H1 (cell line): ENCODE results near the gene POU2F2. TPM values are rescaled to one million over a fixed set of nuclear protein-coding genes. Genes with fewer than 3 reads are reported as not detected.

ENCODE experiments used
- CTCF ChIA-PET: fragments of 300-600 bp; sonication (Branson Sonifier 250); formaldehyde crosslinking; loops from one replicate; lab custom pipeline; 2021; ENCODE audit not compliant: partially characterized antibody; lab: Charles Lee
- POLR2A ChIA-PET: fragments of 300-600 bp; sonication (Branson Sonifier 250); formaldehyde crosslinking; loops from one replicate; lab custom pipeline; 2021; ENCODE audit warnings: inconsistent platforms; ENCODE audit not compliant: partially characterized antibody; lab: Charles Lee
- DNase-seq, 2 experiments: peaks; one replicate each; pipeline versions ENCODE4 v3.0.0 to v3.0.0-alpha.2; 2010 to 2022; ENCODE audit warnings: low spot score in 2 of 2, low read depth in 1 of 2, mixed read lengths in 1 of 2
- FAIRE-seq: peaks from 2 replicates; lab custom pipeline; 2011; peaks lifted over from hg19 to GRCh38; lab: Jason Lieb, UNC
- H2AFZ ChIP-seq: 2 replicates; pipeline ENCODE4 v1.8.1; 2012; ENCODE audit warnings: low read length, inconsistent platforms
- H2AK5ac ChIP-seq: 2 replicates; pipeline ENCODE4 v1.6.1; 2013; ENCODE audit warnings: low read depth, low read length
- H2BK120ac ChIP-seq: replicated peaks from 2 replicates; pipeline ENCODE3; 2013; ENCODE audit warnings: low read depth, low read length, inconsistent platforms
- H2BK12ac ChIP-seq: 2 replicates; pipeline ENCODE4 v1.6.1; 2013; ENCODE audit warnings: low read depth, low read length
- H2BK15ac ChIP-seq: 2 replicates; pipeline ENCODE4 v1.6.1; 2013; ENCODE audit warnings: low read length
- H2BK20ac ChIP-seq: 2 replicates; pipeline ENCODE4 v1.6.1; 2013; ENCODE audit warnings: low read length
- H2BK5ac ChIP-seq: 2 replicates; pipeline ENCODE4 v1.6.1; 2013; ENCODE audit warnings: low read depth, low read length
- H3K14ac ChIP-seq: 2 replicates; pipeline ENCODE4 v1.6.1; 2013; ENCODE audit warnings: inconsistent platforms; ENCODE audit not compliant: insufficient read length
- H3K18ac ChIP-seq: 2 replicates; pipeline ENCODE4 v1.6.1; 2013; ENCODE audit warnings: low read length; ENCODE audit errors: extremely low read depth
- H3K23ac ChIP-seq: 2 replicates; pipeline ENCODE4 v1.6.1; 2013; ENCODE audit warnings: inconsistent platforms; ENCODE audit not compliant: insufficient read length
- H3K23me2 ChIP-seq: 2 replicates; pipeline ENCODE4 v1.6.1; 2013; ENCODE audit warnings: low read depth, low read length
- H3K27ac ChIP-seq: 2 replicates; pipeline ENCODE4 v1.6.1; 2011; ENCODE audit warnings: low read depth, low read length, inconsistent platforms
- H3K27me3 ChIP-seq, 4 experiments: replicated peaks in 1 of 4; 1 replicate in 1 of 4; 2 replicates in 3 of 4; pipeline versions ENCODE4 v1.6.1 to v1.8.1; 2011 to 2013; ENCODE audit warnings: low read length in 3 of 4, mild to moderate bottlenecking in 3 of 4, inconsistent platforms in 2 of 4, mixed read lengths in 2 of 4, moderate library complexity in 1 of 4; ENCODE audit not compliant: control insufficient read depth in 3 of 4, insufficient read depth in 3 of 4; ENCODE audit errors: extremely low read depth in 1 of 4
- H3K36me3 ChIP-seq, 4 experiments: 2 replicates each; pipeline versions ENCODE4 v1.6.1 to v1.8.1; 2011 to 2013; ENCODE audit warnings: mild to moderate bottlenecking in 4 of 4, low read length in 3 of 4, moderate library complexity in 2 of 4, control low read depth in 1 of 4, inconsistent platforms in 1 of 4; ENCODE audit not compliant: insufficient read depth in 4 of 4, control insufficient read depth in 2 of 4
- H3K4ac ChIP-seq: replicated peaks from 2 replicates; pipeline ENCODE3; 2013; ENCODE audit warnings: low read length, low read depth, mixed read lengths, inconsistent platforms; ENCODE audit not compliant: insufficient read length
- H3K4me1 ChIP-seq, 4 experiments: replicated peaks in 1 of 4; 1 replicate in 1 of 4; 2 replicates in 3 of 4; pipeline versions ENCODE4 v1.6.1 to v1.8.1; 2011 to 2013; ENCODE audit warnings: low read length in 3 of 4, inconsistent platforms in 2 of 4, mixed read lengths in 1 of 4; ENCODE audit not compliant: insufficient read depth in 4 of 4, control insufficient read depth in 3 of 4
- H3K4me2 ChIP-seq, 2 experiments: 2 replicates each; pipeline versions ENCODE4 v1.6.1 to v1.8.1; 2011 to 2013; ENCODE audit warnings: low read depth in 2 of 2, low read length in 2 of 2, control low read depth in 1 of 2, inconsistent platforms in 1 of 2, mild to moderate bottlenecking in 1 of 2; ENCODE audit not compliant: insufficient read depth in 1 of 2
- H3K4me3 ChIP-seq, 4 experiments: fragments of 200-600, 300-600 bp in 1 of 4; sonication (generic), shearing (Covaris generic), sonication (Bioruptor Twin) in 1 of 4; 2 replicates each; pipeline versions ENCODE4 v1.5.1 to v1.8.1; 2011 to 2016; ENCODE audit warnings: low read length in 4 of 4, low read depth in 3 of 4, control low read depth in 2 of 4, inconsistent platforms in 2 of 4, mild to moderate bottlenecking in 2 of 4, mixed read lengths in 1 of 4, moderate library complexity in 1 of 4; ENCODE audit not compliant: insufficient read depth in 2 of 4; ENCODE audit errors: extremely low read depth in 1 of 4
- H3K56ac ChIP-seq: replicated peaks from 2 replicates; pipeline ENCODE3; 2013; ENCODE audit warnings: low read depth, mild to moderate bottlenecking, mixed read lengths, low read length, inconsistent platforms; ENCODE audit not compliant: insufficient read length
- H3K79me1 ChIP-seq: 2 replicates; pipeline ENCODE4 v1.6.1; 2013; ENCODE audit warnings: low read depth, low read length, control low read depth
- H3K79me2 ChIP-seq, 2 experiments: 2 replicates each; pipeline versions ENCODE4 v1.6.1 to v1.8.1; 2012 to 2013; ENCODE audit warnings: low read length in 2 of 2, mild to moderate bottlenecking in 2 of 2, inconsistent platforms in 1 of 2; ENCODE audit not compliant: insufficient read depth in 2 of 2, control insufficient read depth in 1 of 2
- H3K9ac ChIP-seq, 4 experiments: replicated peaks in 1 of 4; 1 replicate in 1 of 4; 2 replicates in 3 of 4; pipeline versions ENCODE4 v1.6.1 to v1.8.1; 2011 to 2013; ENCODE audit warnings: low read depth in 3 of 4, low read length in 3 of 4, control low read depth in 2 of 4, mild to moderate bottlenecking in 2 of 4, moderate library complexity in 2 of 4, inconsistent platforms in 1 of 4; ENCODE audit errors: extremely low read depth in 1 of 4
- H3K9me3 ChIP-seq, 2 experiments: 2 replicates each; pipeline versions ENCODE4 v1.6.1 to v1.8.1; 2012 to 2013; ENCODE audit warnings: mild to moderate bottlenecking in 2 of 2, moderate library complexity in 2 of 2, control low read depth in 1 of 2, inconsistent platforms in 1 of 2, low read depth in 1 of 2, low read length in 1 of 2, mixed read lengths in 1 of 2; ENCODE audit not compliant: insufficient read depth in 2 of 2
- H4K20me1 ChIP-seq, 2 experiments: replicated peaks in 1 of 2; 2 replicates each; pipeline versions ENCODE3 to v1.8.1; 2011 to 2013; ENCODE audit warnings: inconsistent platforms in 2 of 2, low read length in 2 of 2, mild to moderate bottlenecking in 1 of 2; ENCODE audit not compliant: insufficient read depth in 2 of 2, control insufficient read depth in 1 of 2
- H4K5ac ChIP-seq: 2 replicates; pipeline ENCODE4 v1.6.1; 2013; ENCODE audit warnings: low read length, low read depth, mixed read lengths, inconsistent platforms; ENCODE audit not compliant: insufficient read length
- H4K8ac ChIP-seq: 2 replicates; pipeline ENCODE4 v1.8.0; 2013; ENCODE audit warnings: mild to moderate bottlenecking, moderate library complexity, low read length, inconsistent platforms; ENCODE audit not compliant: insufficient read depth; ENCODE audit errors: extremely low read depth
- H4K91ac ChIP-seq: replicated peaks from 2 replicates; pipeline ENCODE3; 2013; ENCODE audit warnings: low read length, mixed read lengths, inconsistent platforms; ENCODE audit not compliant: insufficient read length
- EZH2 ChIP-seq: fragments of 200-600 bp; sonication (generic); IDR thresholded peaks from 2 replicates; pipeline ENCODE4 v1.7.1; 2012; ENCODE audit warnings: low read depth, mild to moderate bottlenecking, moderate library complexity, low read length, inconsistent platforms; ENCODE audit not compliant: severe bottlenecking
- FOSL1 ChIP-seq: IDR thresholded peaks from 2 replicates; pipeline ENCODE4 v1.6.1; 2011; ENCODE audit warnings: mild to moderate bottlenecking, low read depth, low read length, moderate library complexity; ENCODE audit not compliant: insufficient read depth
- JUND ChIP-seq: IDR thresholded peaks from 2 replicates; pipeline ENCODE4 v1.6.1; 2011; ENCODE audit warnings: mild to moderate bottlenecking, improper control_type of control experiment, low read length
- PHF8 ChIP-seq: fragments of 200-600 bp; sonication (generic); conservative IDR thresholded peaks from 2 replicates; pipeline ENCODE4 v1.7.1; 2012; ENCODE audit warnings: low read depth, mild to moderate bottlenecking, inconsistent platforms, low read length, moderate library complexity
- SP1 ChIP-seq: IDR thresholded peaks from 2 replicates; pipeline ENCODE4 v1.6.1; 2011; ENCODE audit warnings: low read depth, low read length
- WGBS, 2 experiments: shearing (Covaris generic) in 1 of 2; methylation state at CpG; one replicate each; pipeline versions ENCODE4 v1.1.6 to v1.1.7; 2013 to 2015; ENCODE audit warnings: low lambda C conversion rate in 2 of 2, mixed read lengths in 2 of 2, inconsistent platforms in 1 of 2, low coverage in 1 of 2, missing lambda C conversion rate in 1 of 2; ENCODE audit not compliant: insufficient replicate concordance in 2 of 2, insufficient coverage in 1 of 2, insufficient read length in 1 of 2; ENCODE audit errors: extremely low coverage in 1 of 2, missing lambda C conversion rate in 1 of 2; 5-methylcytosine and 5-hydroxymethylcytosine counted together
- polyA plus RNA-seq, 7 experiments: library from polyadenylated mRNA; depleted of rRNA in 3 of 7; stranded (reverse) in 5 of 7; unstranded in 2 of 7; fragments of >200 nt in 5 of 7; fragments of 200-250 nt in 2 of 7; gene quantifications; 1 replicate in 5 of 7; 2 replicates in 1 of 7; 4 replicates in 1 of 7; pipeline versions ENCODE4 v1.2.1 to v1.2.3, GENCODE V29; 2011 to 2013; ENCODE audit warnings: missing spikeins in 2 of 7, mixed read lengths in 2 of 7
- total RNA-seq: library from RNA; stranded (reverse); fragmentation: NEBNext Ultra II Directional; extraction: Animal tissue kit (Norgen Biotek cat#: 25700); gene quantifications from 2 replicates; pipeline ENCODE4 v1.2.1, GENCODE V29; 2021

The POU2F2 gene
- total and polyA plus RNA-seq, 2 of the 8 experiments (the other 6 are each of a cell fraction or from before 2014, with no cell fraction given), result 5.0 to 6.1 TPM

DNA sequence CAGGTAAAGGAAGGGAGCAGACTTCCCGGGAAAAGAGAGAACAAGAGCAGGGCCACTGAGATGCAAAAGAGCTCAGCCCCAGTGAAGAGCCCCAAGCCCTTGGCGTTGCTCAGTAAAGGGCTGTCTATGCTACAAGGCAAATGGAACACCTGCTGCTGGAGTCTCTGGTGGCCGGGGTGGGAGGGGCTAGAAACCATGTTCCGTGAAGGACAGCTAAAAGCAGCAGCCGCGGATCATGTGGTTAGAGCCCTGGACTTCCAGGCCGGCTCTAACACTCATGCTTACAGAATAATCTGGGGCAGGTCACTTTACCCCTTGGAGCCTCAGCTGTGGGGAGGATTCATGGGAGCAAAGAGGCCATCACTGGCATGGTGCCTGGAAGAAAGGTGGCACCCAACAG lies 17.8 kb downstream of the POU2F2 start:
- no peak for DNase-seq
- no peak for FAIRE-seq
- CTCF ChIA-PET, result interaction anchor here (0.7 to 8.5 kb wide), 25 partner anchors 9 to 332 kb away, joined by 3 to 146 read pairs (median 4); partner anchors contain the start of genes GSK3A and POU2F2

More for the DNA sequence above, 17.8 kb downstream of the POU2F2 start:
- H2BK20ac ChIP-seq, result no peak overlapping the region; the same call in 1 of the 2 replicates
- no peak overlapping the region for H3K27ac ChIP-seq
- H3K23me2 ChIP-seq, result no peaks in the 10 kb centered on the region
- H2AK5ac ChIP-seq, result no peak overlapping the region
- no peaks in the 10 kb centered on the region for H3K79me1 ChIP-seq
- 73% methylated on average over 7 of the region's 7 CpGs; no CpG with 5 or more reads in 1 of the 2 experiments for whole genome bisulfite sequencing, 2 experiments
- H3K14ac ChIP-seq, result no peak overlapping the region
- H3K9ac ChIP-seq, result no peak overlapping the region
- H3K4ac ChIP-seq, result no peak overlapping the region
- H4K5ac ChIP-seq, result no peak overlapping the region
- no peak overlapping the region for H3K23ac ChIP-seq
- no peak overlapping the region for H2BK5ac ChIP-seq
- no peak overlapping the region for H2AFZ ChIP-seq
- no peak overlapping the region for H3K4me3 ChIP-seq
- peak overlapping the region in 1 of 2 experiments; percentile 6; a peak in 1 of 4 replicates for H3K4me2 ChIP-seq
- H3K27me3 ChIP-seq, result no peaks in the 10 kb centered on the region
- H4K8ac ChIP-seq, result no peak overlapping the region
- no peaks in the 10 kb centered on the region for H3K79me2 ChIP-seq
- H2BK120ac ChIP-seq, result no peak overlapping the region
- POLR2A ChIA-PET, result interaction anchor here (1.1 to 1.6 kb wide), 7 partner anchors 13 to 256 kb away, joined by 3 to 7 read pairs (median 4); partner anchors contain the start of genes POU2F2 and ZNF574
- H2BK12ac ChIP-seq, result no peak overlapping the region
- H3K4me1 ChIP-seq, result peaks cover 8 to 12% (median 10%) of the 10 kb centered on the region in 4 experiments
- no peak overlapping the region for H3K18ac ChIP-seq
- no peaks in the 10 kb centered on the region for H4K20me1 ChIP-seq
- H2BK15ac ChIP-seq, result peak overlapping the region; percentile 10; the same call in 1 of the 2 replicates
- H3K9me3 ChIP-seq, result no peaks in the 10 kb centered on the region
- no peak overlapping the region for H3K56ac ChIP-seq
- H4K91ac ChIP-seq, result no peak overlapping the region
- TF ChIP-seq SP1, result no peak
- no peak for TF ChIP-seq EZH2
- no peak for TF ChIP-seq JUND
- no peak for TF ChIP-seq FOSL1
- TF ChIP-seq PHF8, result no peak
- H3K36me3 ChIP-seq, result no peaks in the 10 kb centered on the region
